H54 (cell line): ENCODE results near the gene YJEFN3.

Experiments
- DNase-seq: peaks from one replicate; pipeline ENCODE4 v3.0.0; 2011; ENCODE audit warnings: low spot score, mixed read lengths; ENCODE audit not compliant: insufficient read length
- FAIRE-seq: peaks from 3 replicates; lab custom pipeline; 2011; peaks lifted over from hg19 to GRCh38; lab: Jason Lieb, UNC
- POLR2A ChIP-seq: IDR thresholded peaks from 2 replicates; pipeline ENCODE4 v1.6.1; 2011; ENCODE audit warnings: low read depth, mild to moderate bottlenecking, low read length

The YJEFN3 gene

DNA sequence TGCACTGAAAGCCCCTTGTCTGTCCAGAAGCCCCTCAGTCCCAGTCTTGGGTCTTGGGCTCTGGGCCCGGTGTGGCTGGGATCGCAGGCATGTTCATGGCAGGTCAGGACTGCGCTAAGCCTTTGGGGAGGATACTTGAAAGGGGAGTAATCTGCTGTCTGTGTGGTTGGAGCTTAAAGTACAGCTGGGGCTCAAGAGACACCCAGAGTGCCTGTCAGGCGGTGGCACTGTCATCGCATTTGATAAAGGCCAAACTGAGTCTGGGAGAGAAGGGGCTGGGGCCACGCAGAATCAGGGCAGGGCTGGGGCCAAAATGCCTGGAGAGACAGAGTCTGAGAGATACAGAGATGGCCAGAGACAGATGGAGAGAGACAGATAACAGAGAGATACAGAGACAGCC lies 5.1 kb downstream of the YJEFN3 start:
- no peak for TF ChIP-seq POLR2A
- DNase-seq (no peak), FAIRE-seq (no peak)

DNA sequence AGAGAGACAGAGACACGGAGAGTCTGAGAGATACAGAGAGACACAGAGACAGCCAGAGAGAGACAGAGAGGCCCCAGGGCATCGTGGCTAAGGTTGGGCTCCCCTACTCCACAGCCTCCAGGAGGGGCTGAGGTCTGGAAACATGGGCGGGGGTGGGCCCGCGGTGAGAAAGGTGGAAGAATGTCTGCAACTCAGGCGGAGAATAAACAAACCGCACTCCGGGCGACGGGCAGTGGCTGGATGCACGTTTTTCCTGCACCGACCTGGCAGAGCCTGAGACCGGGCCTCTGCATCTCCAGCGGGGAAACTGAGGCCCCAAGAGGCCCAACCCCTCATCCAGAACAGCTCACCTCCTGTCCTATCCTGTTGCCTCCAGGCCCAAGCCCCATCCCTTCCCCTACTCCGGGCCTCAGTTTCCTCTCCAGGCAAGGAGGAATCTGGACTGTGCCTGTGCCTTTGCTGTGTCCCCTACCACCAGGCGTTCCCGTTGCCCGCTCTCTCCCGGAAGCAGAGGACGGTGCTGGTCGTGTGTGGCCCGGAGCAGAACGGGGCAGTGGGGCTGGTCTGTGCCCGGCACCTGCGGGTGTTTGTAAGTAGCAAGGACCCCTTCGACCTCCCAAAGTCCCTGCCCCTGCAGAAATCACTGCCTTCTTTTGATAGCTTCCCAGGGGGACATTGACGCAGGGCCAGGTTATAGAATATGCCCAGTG lies 6.0 kb downstream of the YJEFN3 start:
- no peak for FAIRE-seq
- TF ChIP-seq POLR2A = no peak
- no peak for DNase-seq

DNA sequence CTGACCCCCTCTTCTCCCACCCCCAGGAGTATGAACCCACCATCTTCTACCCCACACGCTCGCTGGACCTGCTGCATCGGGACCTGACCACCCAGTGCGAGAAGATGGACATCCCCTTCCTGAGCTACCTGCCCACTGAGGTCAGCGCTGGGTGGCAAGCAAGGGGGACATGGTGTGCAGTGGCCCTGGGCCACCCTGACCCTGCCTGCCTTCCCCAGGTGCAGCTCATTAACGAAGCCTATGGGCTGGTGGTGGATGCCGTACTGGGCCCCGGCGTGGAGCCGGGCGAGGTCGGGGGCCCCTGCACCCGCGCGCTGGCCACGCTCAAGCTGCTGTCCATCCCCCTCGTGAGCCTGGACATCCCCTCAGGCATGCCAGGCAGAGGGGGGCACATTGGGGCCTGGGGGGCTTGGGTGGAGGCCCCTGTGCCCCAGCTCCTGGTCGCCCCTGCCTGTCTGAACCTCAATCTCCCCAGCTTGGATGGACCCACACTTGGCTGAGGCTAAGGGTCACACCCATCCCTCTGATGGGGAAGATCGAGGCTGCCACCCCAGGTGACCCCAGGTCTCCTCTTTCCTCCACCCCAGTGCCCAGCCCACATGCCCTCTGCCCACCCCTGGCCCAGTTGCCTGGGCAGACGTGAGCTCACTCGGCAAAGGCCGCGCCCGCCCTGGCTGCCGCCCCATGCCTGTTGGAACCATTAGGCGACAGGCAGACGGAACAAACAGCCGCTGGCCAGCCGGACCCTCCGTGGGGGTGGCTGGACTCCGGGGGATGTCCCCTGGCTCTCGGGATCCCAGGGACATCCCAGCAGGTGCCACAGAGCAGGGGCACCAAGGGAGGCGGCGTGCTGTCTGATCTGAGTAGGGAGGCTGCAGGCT lies 6.8 kb downstream of the YJEFN3 start:
- FAIRE-seq (no peak), DNase-seq (no peak)
- TF ChIP-seq POLR2A = no peak

DNA sequence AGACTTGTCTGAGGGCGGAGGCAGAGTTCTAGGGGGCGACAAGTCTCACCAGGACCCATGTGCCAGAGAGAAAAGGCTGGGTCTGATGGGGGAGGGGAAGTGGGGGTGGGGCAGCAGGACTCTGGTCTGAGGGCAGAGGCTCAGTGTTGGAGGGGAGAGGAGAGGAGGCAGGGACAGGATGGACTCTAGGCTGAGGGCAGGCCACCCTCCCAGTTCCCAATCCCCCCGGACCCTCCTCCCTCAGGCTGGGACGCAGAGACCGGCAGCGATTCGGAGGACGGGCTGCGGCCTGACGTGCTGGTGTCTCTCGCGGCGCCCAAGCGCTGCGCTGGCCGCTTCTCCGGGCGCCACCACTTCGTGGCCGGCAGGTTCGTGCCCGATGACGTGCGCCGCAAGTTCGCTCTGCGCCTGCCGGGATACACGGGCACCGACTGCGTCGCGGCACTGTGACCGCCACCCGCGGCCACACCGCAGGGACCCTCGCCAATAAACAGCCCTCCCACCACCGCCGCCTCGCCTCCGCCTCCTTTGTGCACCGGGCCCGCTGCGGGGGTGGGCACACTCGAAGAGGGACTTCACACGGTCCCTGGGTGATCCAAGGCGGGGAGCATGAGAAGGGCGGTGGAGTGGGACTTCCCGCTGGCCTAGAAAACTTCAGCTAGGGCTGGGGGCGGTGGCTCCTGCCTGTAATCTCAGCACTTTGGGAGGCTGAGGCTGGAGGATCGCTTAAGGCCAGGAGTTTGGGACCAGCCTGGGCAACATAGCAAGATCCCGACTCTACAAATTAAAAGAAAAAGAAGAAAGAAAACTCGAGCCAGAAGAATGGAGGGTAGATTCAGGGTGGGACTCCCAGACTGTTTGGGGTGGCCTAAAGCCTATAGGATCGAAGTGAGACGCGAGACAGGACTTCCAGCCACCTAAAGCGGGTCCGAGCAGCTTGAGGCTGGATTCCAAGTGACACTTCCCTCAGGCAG lies 8.7 kb downstream of the YJEFN3 start:
- FAIRE-seq = no peak

DNA sequence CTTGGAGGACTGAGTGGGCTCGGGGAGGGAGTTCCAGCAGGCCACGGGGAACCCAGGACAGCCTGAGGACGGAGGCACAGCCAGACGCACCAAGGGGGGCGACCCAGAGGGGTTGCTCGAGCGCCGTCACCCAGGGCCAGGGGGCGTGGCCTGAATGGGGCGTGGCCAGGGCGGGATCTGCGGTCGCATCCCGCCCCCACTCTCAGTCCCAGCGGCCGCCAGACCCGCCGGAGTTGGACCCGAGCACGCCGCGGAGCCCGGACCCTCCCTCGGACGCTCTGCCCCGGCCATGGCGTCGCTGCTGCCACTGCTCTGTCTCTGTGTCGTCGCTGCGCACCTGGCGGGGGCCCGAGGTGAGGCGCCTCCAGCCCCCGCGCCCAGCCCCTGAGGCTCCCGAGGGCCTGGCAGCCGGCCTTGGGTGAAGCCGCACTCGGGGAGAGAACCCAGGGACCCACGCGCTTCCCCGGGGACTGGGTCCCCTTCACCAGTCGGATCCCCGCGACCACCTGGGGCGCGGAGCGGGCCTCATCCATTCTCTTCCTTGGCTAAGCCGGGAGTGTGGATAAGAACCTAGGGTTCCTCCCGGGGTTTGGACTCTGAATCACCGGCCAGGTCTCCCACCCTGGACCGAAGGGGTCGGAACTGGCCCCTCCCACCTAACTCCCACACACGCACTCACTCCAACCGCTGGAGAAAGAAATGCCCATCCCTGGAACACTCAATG lies 9.5 kb downstream of the YJEFN3 start, which contains the start of gene CILP2:
TSS of gene CILP2 (plus strand) at position 205 of the 724 bp plus-strand sequence. CDS start at position 290, 85 bp downstream.
- no peak for FAIRE-seq
- TF ChIP-seq POLR2A = 0 out of 2 replicates have a peak, but pooled peaks have one; percentile 15
- DNase-seq = no peak

More for the DNA sequence above, 8.7 kb downstream of the YJEFN3 start:
- no peak for TF ChIP-seq POLR2A
- no peak for DNase-seq

DNA sequence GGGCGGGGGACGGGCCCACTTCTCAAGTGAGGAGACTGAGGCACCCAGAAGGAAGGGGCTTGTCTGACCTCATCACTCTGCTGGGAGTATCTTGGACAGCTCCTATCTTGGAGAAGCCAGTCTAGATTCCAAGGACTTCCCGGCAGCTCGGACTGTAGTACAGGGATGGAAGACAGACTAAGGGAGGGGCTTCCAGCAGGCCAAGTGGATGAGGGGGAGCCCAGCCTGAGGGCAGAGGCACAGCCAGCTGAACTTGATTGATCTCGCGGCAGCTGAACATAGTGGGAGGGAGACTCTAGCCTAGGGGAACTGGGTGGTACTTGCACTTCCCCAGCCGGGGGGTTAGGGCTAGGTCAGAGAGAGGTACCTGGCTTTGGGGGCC lies 10.1 kb downstream of the YJEFN3 start:
- no peak for DNase-seq
- no peak for FAIRE-seq
- no peak for TF ChIP-seq POLR2A

DNA sequence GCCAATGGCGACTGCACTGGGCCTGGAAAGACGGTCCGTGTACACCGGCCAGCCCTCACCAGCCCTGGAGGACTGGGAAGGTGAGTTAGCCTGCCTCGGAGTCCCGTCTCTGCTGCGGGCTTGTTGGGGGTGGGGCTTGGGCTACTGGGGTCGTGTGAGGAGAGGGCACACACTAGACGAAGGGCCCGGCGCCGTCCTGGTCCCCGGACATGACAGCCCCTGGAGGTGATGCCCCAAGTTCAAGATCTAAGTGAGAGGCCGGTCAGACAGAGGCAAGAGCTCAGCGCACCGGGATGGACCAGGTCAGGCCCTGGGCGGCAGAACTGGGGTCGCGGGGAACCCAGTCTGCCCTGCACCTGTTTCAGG lies 11.0 kb downstream of the YJEFN3 start:
- FAIRE-seq = no peak
- no peak for TF ChIP-seq POLR2A
- no peak for DNase-seq

DNA sequence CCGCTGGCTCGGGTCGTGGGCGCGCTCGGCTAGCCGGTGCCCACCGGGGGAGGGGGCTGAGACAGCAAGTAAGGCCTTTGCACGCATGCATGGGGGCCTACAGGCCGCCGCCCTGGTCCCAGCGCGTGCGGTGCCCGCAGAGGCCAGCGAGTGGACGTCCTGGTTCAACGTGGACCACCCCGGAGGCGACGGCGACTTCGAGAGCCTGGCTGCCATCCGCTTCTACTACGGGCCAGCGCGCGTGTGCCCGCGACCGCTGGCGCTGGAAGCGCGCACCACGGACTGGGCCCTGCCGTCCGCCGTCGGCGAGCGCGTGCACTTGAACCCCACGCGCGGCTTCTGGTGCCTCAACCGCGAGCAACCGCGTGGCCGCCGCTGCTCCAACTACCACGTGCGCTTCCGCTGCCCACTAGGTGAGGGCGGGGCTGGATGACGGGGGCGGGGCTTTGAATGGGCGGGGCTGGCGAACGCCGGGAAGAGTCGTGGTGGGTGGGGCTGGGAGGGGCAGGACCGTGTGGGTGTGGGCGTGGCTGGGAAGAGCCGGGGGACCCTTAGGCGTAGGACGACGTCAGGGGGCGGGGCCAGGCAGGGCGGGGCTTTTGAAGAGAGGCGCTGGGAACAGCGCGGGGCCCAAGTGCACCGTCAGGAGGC lies 11.5 kb downstream of the YJEFN3 start:
- TF ChIP-seq POLR2A = no peak
- FAIRE-seq (no peak), DNase-seq (no peak)

DNA sequence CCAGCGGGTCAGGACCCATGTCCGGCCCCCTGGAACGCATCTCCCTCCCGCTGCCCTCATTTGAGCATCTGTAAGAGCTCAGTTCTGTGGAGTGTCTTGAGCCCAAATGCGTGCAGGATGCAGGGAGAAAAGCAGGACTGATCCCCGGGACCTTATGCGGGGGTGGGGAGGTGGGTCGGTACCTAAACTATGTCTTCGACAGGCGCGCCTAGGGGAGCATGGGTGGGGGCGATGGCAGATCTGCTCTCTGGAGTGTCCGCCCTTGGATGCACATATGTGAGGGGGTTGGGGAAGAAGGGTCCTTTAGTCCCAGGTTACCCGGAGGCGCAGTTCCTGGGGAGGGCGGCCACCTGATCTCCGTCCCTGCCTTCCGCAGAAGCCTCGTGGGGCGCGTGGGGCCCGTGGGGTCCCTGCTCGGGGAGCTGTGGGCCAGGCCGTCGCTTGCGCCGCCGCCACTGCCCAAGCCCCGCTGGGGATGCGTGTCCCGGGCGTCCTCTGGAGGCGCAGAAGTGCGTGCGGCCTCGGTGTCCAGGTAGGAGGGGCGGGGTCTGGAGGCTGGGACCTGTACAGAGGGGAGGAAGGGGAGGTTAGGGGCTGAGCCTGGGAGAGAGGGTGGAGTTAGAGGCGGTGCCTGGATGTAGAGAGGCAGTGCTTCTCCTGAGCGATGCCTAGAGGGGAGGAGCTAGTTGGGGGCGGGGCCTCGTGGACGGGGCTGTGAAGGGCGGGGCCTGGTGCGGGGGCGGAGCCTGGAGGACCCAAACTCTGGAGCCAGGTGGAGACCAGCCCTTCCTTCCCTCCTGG lies 12.2 kb downstream of the YJEFN3 start:
- no peak for TF ChIP-seq POLR2A
- peak; percentile 80 for DNase-seq
- FAIRE-seq = no peak

DNA sequence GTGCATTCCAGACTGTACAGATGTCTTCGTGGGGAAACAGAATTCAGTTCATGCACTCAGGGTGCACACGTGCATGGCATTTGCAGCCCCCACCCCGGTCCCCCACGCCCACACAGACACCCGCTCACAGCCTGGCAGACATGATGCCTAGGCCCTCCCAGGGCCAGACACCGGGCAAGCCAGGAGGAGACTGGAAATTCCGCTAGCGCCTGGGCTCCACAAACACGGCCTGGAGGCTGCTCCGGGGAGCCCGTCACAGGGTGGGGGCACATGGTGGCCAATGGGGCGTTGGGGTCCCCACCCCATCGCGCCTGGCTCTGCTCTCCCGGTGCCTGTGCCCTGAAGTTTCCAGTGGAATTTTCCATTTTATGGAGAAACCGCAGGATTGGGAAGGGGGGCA lies 12.9 kb downstream of the YJEFN3 start:
- no peak for TF ChIP-seq POLR2A
- FAIRE-seq (no peak), DNase-seq (no peak)

DNA sequence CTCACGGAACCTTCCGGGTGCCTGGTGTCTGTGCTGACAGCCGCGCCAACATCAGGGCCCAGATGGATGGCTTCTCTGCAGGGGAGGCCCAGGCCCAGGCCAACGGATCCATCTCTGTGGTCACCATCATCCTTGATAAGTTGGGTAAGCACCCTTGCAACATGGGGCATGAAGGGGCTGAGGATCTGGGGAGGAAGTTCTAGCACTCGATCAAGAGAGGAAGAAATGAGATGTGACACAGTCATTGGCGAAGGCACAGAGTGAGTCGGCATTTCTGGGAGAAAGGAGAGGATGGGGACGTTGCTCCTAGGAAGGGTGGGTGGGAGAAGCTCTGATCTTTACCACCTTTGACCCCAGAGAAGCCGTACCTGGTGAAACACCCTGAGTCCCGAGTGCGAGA lies 13.8 kb downstream of the YJEFN3 start:
- FAIRE-seq (no peak), DNase-seq (no peak)
- no peak for TF ChIP-seq POLR2A

DNA sequence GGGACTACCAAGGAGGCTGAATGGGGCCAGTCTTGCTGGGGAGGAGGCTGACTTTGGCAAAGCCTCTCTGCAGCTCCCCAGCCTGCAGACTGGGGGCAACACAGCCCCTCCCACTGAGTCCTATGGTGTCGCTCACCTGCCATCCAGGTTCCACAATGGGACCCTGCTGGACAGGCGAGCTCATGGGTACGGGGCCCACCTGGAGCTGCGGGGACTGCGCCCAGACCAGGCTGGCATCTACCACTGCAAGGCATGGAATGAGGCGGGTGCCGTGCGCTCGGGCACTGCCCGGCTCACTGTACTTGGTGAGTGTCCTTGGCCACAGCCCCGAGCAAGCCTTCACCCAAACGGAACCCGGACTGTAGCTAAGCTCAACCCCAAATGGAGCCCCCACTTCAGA lies 14.4 kb downstream of the YJEFN3 start:
- FAIRE-seq (no peak), DNase-seq (no peak)
- no peak for TF ChIP-seq POLR2A
